Tibial nerve (tissue), 3 donors: ENCODE results near the gene MRM1.

Source experiments
- POLR2A ChIP-seq, 2 donors: fragments of 450-650 bp; IDR thresholded peaks; one replicate each; pipeline ENCODE4 v1.6.1; 2017; ENCODE audit warnings: antibody characterized with exemption in 2 of 2, mild to moderate bottlenecking in 2 of 2, moderate library complexity in 2 of 2
- TF ChIP-seq, protein P1 (sequence below), 5 experiments: fragments of 200-600 bp in 3 of 5; fragments of 450-650 bp in 2 of 5; sonication (generic) in 3 of 5; IDR thresholded peaks; one replicate each; pipeline ENCODE4 v1.5.1; 2016 to 2019; ENCODE audit warnings: antibody characterized with exemption in 5 of 5, mild to moderate bottlenecking in 3 of 5, moderate library complexity in 2 of 5

DNA sequence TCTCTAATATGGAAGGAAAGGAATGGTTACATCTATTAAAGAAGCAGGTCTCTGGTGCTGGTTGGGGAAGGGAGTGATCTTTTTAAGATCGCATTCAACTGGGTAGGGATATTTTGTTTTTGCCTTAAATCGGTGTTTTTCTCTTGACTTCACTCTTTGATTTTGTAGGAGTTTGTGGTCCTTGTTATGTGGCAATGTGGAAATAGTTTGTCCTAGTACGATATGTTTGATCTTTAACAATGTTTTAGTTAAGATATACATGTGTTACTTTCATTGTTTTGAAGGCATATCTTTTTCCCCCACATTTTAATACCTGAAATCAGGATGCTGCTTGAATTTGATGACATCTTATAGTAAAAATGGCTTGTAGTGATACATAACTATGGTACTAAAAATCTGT is 47.9 kb upstream of the MRM1 start:
- TF ChIP-seq, protein P1, sequence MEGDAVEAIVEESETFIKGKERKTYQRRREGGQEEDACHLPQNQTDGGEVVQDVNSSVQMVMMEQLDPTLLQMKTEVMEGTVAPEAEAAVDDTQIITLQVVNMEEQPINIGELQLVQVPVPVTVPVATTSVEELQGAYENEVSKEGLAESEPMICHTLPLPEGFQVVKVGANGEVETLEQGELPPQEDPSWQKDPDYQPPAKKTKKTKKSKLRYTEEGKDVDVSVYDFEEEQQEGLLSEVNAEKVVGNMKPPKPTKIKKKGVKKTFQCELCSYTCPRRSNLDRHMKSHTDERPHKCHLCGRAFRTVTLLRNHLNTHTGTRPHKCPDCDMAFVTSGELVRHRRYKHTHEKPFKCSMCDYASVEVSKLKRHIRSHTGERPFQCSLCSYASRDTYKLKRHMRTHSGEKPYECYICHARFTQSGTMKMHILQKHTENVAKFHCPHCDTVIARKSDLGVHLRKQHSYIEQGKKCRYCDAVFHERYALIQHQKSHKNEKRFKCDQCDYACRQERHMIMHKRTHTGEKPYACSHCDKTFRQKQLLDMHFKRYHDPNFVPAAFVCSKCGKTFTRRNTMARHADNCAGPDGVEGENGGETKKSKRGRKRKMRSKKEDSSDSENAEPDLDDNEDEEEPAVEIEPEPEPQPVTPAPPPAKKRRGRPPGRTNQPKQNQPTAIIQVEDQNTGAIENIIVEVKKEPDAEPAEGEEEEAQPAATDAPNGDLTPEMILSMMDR (IDR thresholded peaks at IDR 0.05) = no peak
- no peak for TF ChIP-seq POLR2A (IDR thresholded peaks at IDR 0.05)
